Right cardiac atrium (tissue), 5 donors: ENCODE measurements around the gene PYROXD2. TPM values are rescaled to one million over a fixed set of nuclear protein-coding genes. Genes with fewer than 3 reads are reported as not detected.

Source experiments
- ATAC-seq, 2 donors: fragments of 200-7000 bp; cut with Tn5 transposase; one replicate each; pipeline versions ENCODE4 v1.8.0 to v1.9.1; 2020; ENCODE audit warnings: moderate library complexity in 2 of 2, mild to moderate bottlenecking in 1 of 2
- DNase-seq, 3 donors: peaks; one replicate each; pipeline ENCODE4 v3.0.0-alpha.2; 2020
- H3K27ac ChIP-seq: one replicate; pipeline ENCODE4 v1.5.1; 2013; ENCODE audit warnings: mild to moderate bottlenecking, low read length, control low read depth, moderate library complexity
- H3K27me3 ChIP-seq: one replicate; pipeline ENCODE4 v1.6.1; 2013; ENCODE audit not compliant: control insufficient read depth, insufficient read depth
- H3K4me1 ChIP-seq: one replicate; pipeline ENCODE4 v1.6.1; 2013; ENCODE audit warnings: low read length; ENCODE audit not compliant: control insufficient read depth, insufficient read depth
- H3K4me3 ChIP-seq: one replicate; pipeline ENCODE4 v1.5.1; 2013; ENCODE audit warnings: low read length, control low read depth
- H3K9me3 ChIP-seq: one replicate; pipeline ENCODE4 v1.6.1; 2013; ENCODE audit warnings: low read length; ENCODE audit not compliant: control insufficient read depth
- WGBS: extraction: QIAGEN DNeasy Blood & Tissue Kit; methylation state at CpG from one replicate; pipeline ENCODE4 v1.1.7; 2013; 5-methylcytosine and 5-hydroxymethylcytosine counted together
- intact Hi-C, 4 donors: fragments of 100-400 bp; cut with DNase I; formaldehyde crosslinking; loops; one replicate each; pipeline versions ENCODE4 v1.11.0 to v1.14.0; 2022 to 2023
- polyA plus RNA-seq: library from polyadenylated mRNA; stranded (reverse); fragments of 200-250 nt; gene quantifications from one replicate; pipeline ENCODE4 v1.2.3, GENCODE V29; 2013
- total RNA-seq, 4 donors: library from RNA; stranded (reverse); fragmentation: NEBNext Ultra II Directional; extraction: Animal tissue kit (Norgen Biotek cat#: 25700); gene quantifications; one replicate each; pipeline ENCODE4 v1.2.1, GENCODE V29; 2021
- donor health status: healthy with polysubstance abuse.
- donor health status: DM: no; HTN: yes; CAD: no.
- donor health status: DM: no; HTN: no; CAD: no.
- donor health status: DM: no; HTN: yes; CAD: no; lungs with severe emphysema.
- donor health status: DM: yes; HTN: yes; CAD: no.

PYROXD2 gene
- total and polyA plus RNA-seq, 5 donors: 5.3 to 10.8 (median 7.9) TPM

DNA sequence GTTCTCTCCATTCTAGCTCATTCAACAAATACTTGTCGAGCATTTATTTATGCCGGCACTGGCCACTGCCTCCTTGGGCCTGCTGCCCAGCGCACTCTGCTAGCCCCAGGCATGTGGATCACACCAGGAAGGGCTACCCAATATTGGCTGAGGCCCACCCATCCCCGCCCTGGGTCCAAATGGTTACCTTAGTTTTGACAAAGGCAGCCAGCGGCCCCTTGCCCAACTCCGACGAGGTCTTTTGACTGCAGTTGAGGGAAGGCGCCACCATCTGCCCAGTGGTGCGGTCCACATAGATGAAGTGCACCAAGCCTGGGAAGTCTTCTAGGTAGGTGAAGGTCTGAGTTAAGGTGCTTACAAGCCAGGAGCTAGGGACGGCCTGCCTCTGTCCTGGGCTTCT, 7.2 kb upstream of the PYROXD2 start:
- DNase-seq: no peak
- H3K27me3 ChIP-seq: no peaks in the 10 kb centered on the region
- 95% methylated on average over 10 of the region's 10 CpGs for WGBS
- no peaks in the 10 kb centered on the region for H3K9me3 ChIP-seq
- H3K4me1 ChIP-seq: no peaks in the 10 kb centered on the region
- intact Hi-C loops: no loop called here
- no peak overlapping the region for H3K27ac ChIP-seq
- no peak for ATAC-seq
- H3K4me3 ChIP-seq: no peak overlapping the region

DNA sequence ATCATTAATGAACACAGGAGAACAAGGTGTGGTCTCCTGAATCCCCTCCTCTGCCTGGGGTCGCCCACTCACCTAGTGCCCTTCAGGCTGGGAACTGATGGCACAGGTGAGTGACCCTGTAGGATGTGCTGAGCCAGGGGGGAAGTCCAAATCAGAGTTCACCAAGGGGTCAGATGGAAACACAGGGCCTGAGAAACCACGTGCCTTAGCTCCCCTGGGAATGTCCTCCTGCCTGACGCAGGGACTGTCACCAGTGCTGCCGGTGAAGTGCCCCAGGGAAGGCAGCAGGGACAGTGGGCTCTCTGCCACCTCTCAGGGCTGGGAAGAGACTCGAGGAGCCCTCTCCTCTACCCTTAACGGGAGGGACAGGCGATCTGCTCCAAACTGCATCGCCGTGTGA, 5.8 kb upstream of the PYROXD2 start:
- H3K4me3 ChIP-seq: no peak overlapping the region
- H3K27me3 ChIP-seq: no peaks in the 10 kb centered on the region
- no peak overlapping the region for H3K27ac ChIP-seq
- H3K4me1 ChIP-seq: no peaks in the 10 kb centered on the region
- no peaks in the 10 kb centered on the region for H3K9me3 ChIP-seq
- 67% methylated on average over 9 of the region's 9 CpGs for WGBS
- ATAC-seq: no peak
- intact Hi-C loops: no loop called here
- DNase-seq: no peak

DNA sequence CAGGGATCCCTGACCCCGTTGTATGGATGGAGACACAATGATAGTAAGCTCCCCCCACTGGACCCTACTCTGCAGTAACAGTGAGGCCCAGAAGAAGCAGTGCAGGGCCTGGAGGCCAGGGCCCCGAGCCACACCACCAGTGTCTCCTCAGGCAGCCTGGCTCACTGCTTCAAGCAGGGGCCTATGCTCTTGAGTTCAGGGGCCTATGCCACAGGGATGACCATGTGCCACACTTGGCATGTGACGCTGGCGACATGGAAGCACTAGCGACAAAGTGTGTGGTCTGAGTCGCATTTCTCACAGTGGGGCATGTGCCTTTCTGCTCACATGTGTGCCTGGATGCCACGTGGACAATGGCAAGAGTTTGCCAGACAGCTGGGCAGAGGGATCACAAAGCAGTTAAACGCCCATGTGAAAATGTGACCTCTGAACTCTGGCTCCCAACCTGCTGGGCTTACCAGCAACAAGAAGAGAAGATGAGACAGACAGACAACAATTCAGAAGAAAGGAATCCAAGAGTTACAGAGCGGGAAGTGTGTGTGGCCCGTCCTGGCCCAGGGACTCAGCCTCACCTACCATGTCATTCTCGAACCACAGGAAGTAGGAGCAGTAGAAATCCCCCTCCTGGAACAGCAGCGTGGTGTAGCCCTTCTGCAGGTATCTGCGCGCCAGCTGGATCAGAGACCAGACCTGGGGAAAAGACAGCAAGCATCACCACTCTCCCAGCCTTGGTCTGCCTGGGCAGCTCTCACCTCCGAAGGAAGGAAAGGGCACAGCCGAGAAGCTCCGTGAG, 4.7 kb upstream of the PYROXD2 start:
- Histone ChIP-seq H3K4me3 (no peak overlapping the region), H3K27ac (no peak overlapping the region), H3K4me1 (no peaks in the 10 kb centered on the region), H3K9me3 (no peaks in the 10 kb centered on the region), H3K27me3 (no peaks in the 10 kb centered on the region)
- 95% methylated on average over 17 of the region's 17 CpGs for WGBS
- intact Hi-C loops: no loop called here
- DNase-seq: no peak
- no peak for ATAC-seq

DNA sequence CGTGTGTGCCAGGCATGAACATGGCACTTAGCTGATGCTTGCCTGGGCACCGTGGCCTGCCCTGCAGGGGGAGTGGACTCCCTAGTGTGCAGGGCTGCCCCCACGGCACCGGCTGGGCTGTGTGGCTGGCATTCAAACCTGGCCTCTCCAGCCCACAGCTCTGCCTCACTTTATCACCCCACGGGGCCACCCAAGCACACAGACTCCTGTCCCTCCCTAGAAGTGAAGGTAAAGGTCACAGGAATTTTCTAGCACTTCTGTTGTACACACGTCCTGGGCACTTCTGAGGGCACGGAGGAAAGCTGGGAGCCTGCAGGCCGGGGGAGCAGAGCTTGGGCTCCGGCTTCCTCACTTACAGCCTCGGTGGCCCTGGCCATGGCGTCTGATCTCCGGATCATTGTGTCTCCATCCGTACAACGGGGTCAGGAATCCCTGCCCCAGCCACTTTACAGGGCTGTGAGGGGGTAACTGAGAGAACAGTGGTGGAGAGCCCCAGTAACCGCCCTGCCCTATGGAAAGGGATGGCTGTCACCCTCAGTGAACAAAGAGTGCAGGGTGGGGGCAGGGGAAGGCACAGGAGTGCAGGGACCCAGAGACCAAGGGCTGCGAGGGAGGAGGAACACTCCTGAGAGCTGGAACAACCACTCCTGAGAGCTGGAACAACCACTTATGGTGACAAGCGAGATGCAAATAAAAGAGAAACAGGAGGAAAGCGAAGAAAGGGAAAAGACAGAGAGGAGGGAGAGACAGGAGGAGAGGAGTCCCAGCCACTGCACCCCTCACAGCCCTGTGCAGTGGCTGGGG, 3.9 kb upstream of the PYROXD2 start:
- H3K27me3 ChIP-seq: no peaks in the 10 kb centered on the region
- H3K4me3 ChIP-seq: no peak overlapping the region
- H3K9me3 ChIP-seq: no peaks in the 10 kb centered on the region
- ATAC-seq (no peak), DNase-seq (no peak)
- no peak overlapping the region for H3K27ac ChIP-seq
- intact Hi-C loops: no loop called here
- 92% methylated on average over 18 of the region's 18 CpGs for WGBS
- H3K4me1 ChIP-seq: peaks cover 2% of the 10 kb centered on the region

- DNase-seq: no peak
- intact Hi-C loops: no loop called here
- ATAC-seq: no peak
- no peaks in the 10 kb centered on the region for H3K9me3 ChIP-seq
- H3K4me1 ChIP-seq: peaks cover 2% of the 10 kb centered on the region
- H3K27ac ChIP-seq: no peak overlapping the region
- no peak overlapping the region for H3K4me3 ChIP-seq
- no peaks in the 10 kb centered on the region for H3K27me3 ChIP-seq
- WGBS: 92% methylated on average over 21 of the region's 21 CpGs
Observed at GRCh38 chr10:98417973-98418664, 3.1 kb upstream of the PYROXD2 start.

DNA sequence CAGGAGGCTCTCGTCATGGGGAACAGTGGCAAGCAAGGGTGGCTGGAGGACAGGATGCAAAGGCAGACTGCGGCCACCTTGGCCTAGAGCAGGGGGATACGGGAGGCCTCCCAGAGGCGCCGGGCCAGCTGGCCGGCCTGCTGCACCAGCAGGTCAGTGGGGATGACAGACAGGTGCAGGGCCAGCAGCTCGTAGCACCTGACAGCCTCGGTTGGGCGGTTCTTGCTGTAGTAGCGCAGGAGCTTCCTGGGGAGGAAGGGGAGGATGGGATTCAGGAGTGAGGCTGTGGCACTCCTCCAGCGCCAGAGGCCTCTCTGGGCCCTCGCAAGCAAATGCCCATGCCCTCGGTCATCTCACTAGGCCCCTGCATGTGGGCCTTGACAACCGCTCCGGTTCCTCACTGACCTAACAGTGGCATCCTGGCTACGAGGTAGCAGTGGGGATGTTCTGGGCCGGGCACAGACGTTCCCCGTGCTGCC, 2.5 kb upstream of the PYROXD2 start:
- intact Hi-C loops: no loop called here
- H3K27me3 ChIP-seq: no peaks in the 10 kb centered on the region
- H3K4me3 ChIP-seq: no peak overlapping the region
- H3K4me1 ChIP-seq: peaks cover 2% of the 10 kb centered on the region
- H3K27ac ChIP-seq: no peak overlapping the region
- no peaks in the 10 kb centered on the region for H3K9me3 ChIP-seq
- WGBS: 92% methylated on average over 19 of the region's 19 CpGs
- DNase-seq: no peak
- no peak for ATAC-seq

- Histone ChIP-seq H3K4me3 (no peak overlapping the region), H3K9me3 (no peaks in the 10 kb centered on the region), H3K27ac (no peak overlapping the region), H3K27me3 (no peaks in the 10 kb centered on the region), H3K4me1 (peaks cover 2% of the 10 kb centered on the region)
- DNase-seq (no peak), ATAC-seq (no peak)
- WGBS: 88% methylated on average over 18 of the region's 18 CpGs
- intact Hi-C loops: no loop called here
Observed at GRCh38 chr10:98416606-98417388, 1.8 kb upstream of the PYROXD2 start.

- Histone ChIP-seq H3K27ac (peak overlapping the region; percentile 15), H3K4me1 (peaks cover 2% of the 10 kb centered on the region), H3K27me3 (no peaks in the 10 kb centered on the region), H3K9me3 (no peaks in the 10 kb centered on the region), H3K4me3 (no peak overlapping the region)
- peak in 1 of 2 donors; percentile 12 for ATAC-seq
- WGBS: 54% methylated on average over 8 of the region's 8 CpGs
- intact Hi-C loops: no loop called here
- no peak for DNase-seq
Observed at GRCh38 chr10:98415731-98416119, 743 bp upstream of the PYROXD2 start.

DNA sequence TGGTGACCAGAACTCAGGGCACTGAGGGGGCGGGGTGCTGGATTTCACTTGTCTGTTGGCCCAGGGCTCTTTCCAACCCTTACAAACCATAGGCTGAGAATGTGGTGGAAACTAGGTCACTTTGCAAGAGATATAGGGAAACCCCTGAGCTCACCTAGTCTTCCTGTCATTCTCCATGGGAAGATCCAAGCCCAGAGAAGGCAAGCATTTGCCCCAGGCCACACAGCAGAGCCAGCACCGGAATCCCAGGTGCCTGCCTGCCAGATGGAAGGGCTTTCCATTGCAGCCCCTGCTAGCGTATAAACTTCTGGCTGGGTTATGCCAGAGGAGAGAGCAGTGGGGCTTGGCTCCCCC, 427 bp downstream of the PYROXD2 start:
- Histone ChIP-seq H3K9me3 (no peaks in the 10 kb centered on the region), H3K27me3 (no peaks in the 10 kb centered on the region), H3K4me1 (peaks cover 2% of the 10 kb centered on the region), H3K4me3 (peak overlapping the region; percentile 43), H3K27ac (peak overlapping the region; percentile 21)
- no peak for DNase-seq
- intact Hi-C loops: no loop called here
- peak in 1 of 2 donors; percentile 1 for ATAC-seq
- WGBS: 37% methylated on average over 3 of the region's 3 CpGs

DNA sequence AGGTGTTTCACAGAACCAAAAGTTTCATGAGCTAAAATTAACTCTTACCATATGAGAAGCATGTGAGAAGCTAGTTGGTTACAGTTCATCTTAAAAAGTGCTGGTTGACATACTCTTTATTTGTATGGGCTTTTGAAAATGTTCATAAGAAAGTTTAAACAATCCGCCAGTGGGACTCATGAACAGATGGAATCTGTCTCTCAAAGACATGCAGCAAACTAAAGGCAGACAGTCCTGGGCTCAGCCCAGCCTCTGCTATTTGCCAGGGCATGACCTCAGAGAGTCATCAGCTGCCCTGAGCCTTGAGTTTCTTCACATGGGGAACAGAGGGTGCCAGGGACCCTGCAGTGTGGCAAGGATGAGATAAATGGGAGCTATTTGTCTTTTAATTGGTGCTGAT, 3.2 kb downstream of the PYROXD2 start:
- DNase-seq (no peak), ATAC-seq (no peak)
- H3K27me3 ChIP-seq: no peaks in the 10 kb centered on the region
- no peaks in the 10 kb centered on the region for H3K9me3 ChIP-seq
- no peak overlapping the region for H3K4me3 ChIP-seq
- H3K27ac ChIP-seq: no peak overlapping the region
- H3K4me1 ChIP-seq: peaks cover 2% of the 10 kb centered on the region
- WGBS: 67% methylated on average over 1 of the region's 1 CpG
- intact Hi-C loops: no loop called here
